Activated CD4-positive, CD25-positive, alpha-beta regulatory T cell treated with anti-CD3 and anti-CD28 coated beads, Interleukin-2, amount 50 U/mL, for 72 hours (primary cell): ENCODE results near the gene SFSWAP.
"Not testable (repeated sequence)": the region's sequence is repeated elsewhere in the genome, so short reads cannot be mapped to it uniquely, and the experiment has no call there.

Source experiments
- DNase-seq: peaks from one replicate; pipeline ENCODE4 v3.0.0; 2021

SFSWAP gene

GRCh38 chr12:131703161-131703560 lies 7.7 kb upstream of the SFSWAP start:
- DNase-seq: no peak

GRCh38 chr12:131704509-131704908 lies 6.4 kb upstream of the SFSWAP start:
- no peak for DNase-seq

GRCh38 chr12:131706709-131707108 lies 4.2 kb upstream of the SFSWAP start:
- DNase-seq: not testable (repeated sequence)

GRCh38 chr12:131709226-131709625 lies 1.7 kb upstream of the SFSWAP start:
- DNase-seq: no peak

- DNase-seq: no peak
Measured at GRCh38 chr12:131711551-131712205, 788 bp downstream of the SFSWAP start.

- DNase-seq: no peak
Measured at GRCh38 chr12:131713349-131713748, 2.5 kb downstream of the SFSWAP start.

- no peak for DNase-seq
Measured at GRCh38 chr12:131714759-131715158, 3.9 kb downstream of the SFSWAP start.

GRCh38 chr12:131716282-131716681 lies 5.4 kb downstream of the SFSWAP start:
- DNase-seq: no peak

GRCh38 chr12:131720241-131720640 lies 9.4 kb downstream of the SFSWAP start:
- no peak for DNase-seq

GRCh38 chr12:131720921-131721320 lies 10.0 kb downstream of the SFSWAP start:
- DNase-seq: no peak

- DNase-seq: no peak
Measured at GRCh38 chr12:131721548-131721947, 10.7 kb downstream of the SFSWAP start.

- DNase-seq: no peak
Measured at GRCh38 chr12:131723532-131723931, 12.6 kb downstream of the SFSWAP start.

GRCh38 chr12:131724534-131724933 lies 13.6 kb downstream of the SFSWAP start:
- DNase-seq: no peak

- DNase-seq: no peak
Measured at GRCh38 chr12:131725503-131725902, 14.6 kb downstream of the SFSWAP start.

GRCh38 chr12:131728720-131729119 lies 17.8 kb downstream of the SFSWAP start:
- no peak for DNase-seq

- no peak for DNase-seq
Measured at GRCh38 chr12:131729254-131729955, 18.5 kb downstream of the SFSWAP start.

- DNase-seq: no peak
Measured at GRCh38 chr12:131732996-131733615, 22.2 kb downstream of the SFSWAP start.

- DNase-seq: no peak
Measured at GRCh38 chr12:131733874-131734273, 23.0 kb downstream of the SFSWAP start.

- DNase-seq: no peak
Measured at GRCh38 chr12:131734336-131735152, 23.7 kb downstream of the SFSWAP start.

GRCh38 chr12:131735153-131735456 lies 24.2 kb downstream of the SFSWAP start:
- no peak for DNase-seq

GRCh38 chr12:131735476-131736445 lies 24.9 kb downstream of the SFSWAP start:
- DNase-seq: no peak

- no peak for DNase-seq
Measured at GRCh38 chr12:131736446-131737149, 25.7 kb downstream of the SFSWAP start.
